ENCODE measurements around the gene DDR1.
"Not testable (repeated sequence)": the region's sequence is repeated elsewhere in the genome, so short reads cannot be mapped to it uniquely, and the experiment has no call there.

Gene DDR1

GRCh38 chr6:30922447-30922852 is 38.1 kb downstream of the DDR1 start:
- DNase-seq: no peak

GRCh38 chr6:30924040-30924627 is 39.8 kb downstream of the DDR1 start:
- DNase-seq: not testable (repeated sequence)

GRCh38 chr6:30926644-30927043 is 42.3 kb downstream of the DDR1 start:
- DNase-seq: no peak

GRCh38 chr6:30927080-30927479 is 42.8 kb downstream of the DDR1 start:
- not testable (repeated sequence) for DNase-seq

GRCh38 chr6:30928677-30929076 is 44.4 kb downstream of the DDR1 start:
- DNase-seq: no peak

GRCh38 chr6:30930506-30930905 is 46.2 kb downstream of the DDR1 start:
- DNase-seq: no peak

- DNase-seq: no peak
These were observed 47.0 kb downstream of the DDR1 start for GRCh38 chr6:30931272-30931671.

- DNase-seq: no peak
These were observed 47.8 kb downstream of the DDR1 start, which contains the start of gene SFTA2 for GRCh38 chr6:30931969-30932645. Gene SFTA2, minus strand, starts transcription at chr6:30932170. Its CDS starts 74 bp downstream, at chr6:30932096.

GRCh38 chr6:30932665-30933365 is 48.5 kb downstream of the DDR1 start:
- no peak for DNase-seq

GRCh38 chr6:30935018-30935417 is 50.7 kb downstream of the DDR1 start:
- no peak for DNase-seq

GRCh38 chr6:30937265-30937664 is 52.9 kb downstream of the DDR1 start:
- DNase-seq: no peak

GRCh38 chr6:30938730-30939129 is 54.4 kb downstream of the DDR1 start:
- DNase-seq: no peak

GRCh38 chr6:30939473-30939872 is 55.2 kb downstream of the DDR1 start:
- DNase-seq: no peak

- no peak for DNase-seq
These were observed 56.2 kb downstream of the DDR1 start, which contains the start of gene MUCL3 for GRCh38 chr6:30940361-30940986. Gene MUCL3, plus strand, starts transcription at chr6:30940973. Its CDS starts 27 bp downstream, at chr6:30941000.

- DNase-seq: no peak
These were observed 58.2 kb downstream of the DDR1 start for GRCh38 chr6:30942338-30943060.

- DNase-seq: no peak
These were observed 59.7 kb downstream of the DDR1 start for GRCh38 chr6:30944051-30944450.

- no peak for DNase-seq
These were observed 61.0 kb downstream of the DDR1 start for GRCh38 chr6:30945281-30945680.

- no peak for DNase-seq
These were observed 62.9 kb downstream of the DDR1 start for GRCh38 chr6:30947231-30947630.

- DNase-seq: no peak
These were observed 64.5 kb downstream of the DDR1 start for GRCh38 chr6:30948811-30949210.

Measured in activated naive CD4-positive, alpha-beta T cell (primary cell).